HG02798 (cell line): ENCODE data around the gene MPPED1.

Experiments
- ATAC-seq: cut with Tn5 transposase; IDR thresholded peaks from one replicate; pipeline ENCODE4 v1.9.1; 2021; ENCODE audit warnings: mild to moderate bottlenecking; ENCODE audit not compliant: unreplicated experiment, poor library complexity

MPPED1 gene

GRCh38 chr22:43427296-43428004, 15.6 kb downstream of the MPPED1 start:
- ATAC-seq: no peak

GRCh38 chr22:43428005-43428485, 16.2 kb downstream of the MPPED1 start:
- no peak for ATAC-seq

- no peak for ATAC-seq
Observed at GRCh38 chr22:43428521-43428920, 16.7 kb downstream of the MPPED1 start.

- no peak for ATAC-seq
Observed at GRCh38 chr22:43429426-43429825, 17.6 kb downstream of the MPPED1 start.

GRCh38 chr22:43431808-43432554, 20.2 kb downstream of the MPPED1 start:
- ATAC-seq: no peak

GRCh38 chr22:43432883-43433415, 21.1 kb downstream of the MPPED1 start:
- no peak for ATAC-seq

GRCh38 chr22:43433451-43434274, 21.8 kb downstream of the MPPED1 start:
- ATAC-seq: no peak

GRCh38 chr22:43434275-43434927, 22.6 kb downstream of the MPPED1 start:
- ATAC-seq: no peak

- no peak for ATAC-seq
Observed at GRCh38 chr22:43434928-43435311, 23.1 kb downstream of the MPPED1 start.

GRCh38 chr22:43435851-43436811, 24.3 kb downstream of the MPPED1 start:
- no peak for ATAC-seq

- no peak for ATAC-seq
Observed at GRCh38 chr22:43436868-43437267, 25.1 kb downstream of the MPPED1 start.

GRCh38 chr22:43437871-43438475, 26.2 kb downstream of the MPPED1 start:
- ATAC-seq: no peak

- ATAC-seq: no peak
Observed at GRCh38 chr22:43438666-43439347, 27.0 kb downstream of the MPPED1 start.

GRCh38 chr22:43439368-43440103, 27.7 kb downstream of the MPPED1 start:
- no peak for ATAC-seq

GRCh38 chr22:43440104-43440387, 28.2 kb downstream of the MPPED1 start:
- ATAC-seq: no peak

GRCh38 chr22:43440556-43440955, 28.7 kb downstream of the MPPED1 start:
- ATAC-seq: no peak

- ATAC-seq: no peak
Observed at GRCh38 chr22:43441216-43441615, 29.4 kb downstream of the MPPED1 start.

GRCh38 chr22:43441751-43442150, 29.9 kb downstream of the MPPED1 start:
- ATAC-seq: no peak
